Keratinocyte (primary cell): Measurements from ENCODE around the gene PANX2.

Experiments
- CTCF ChIP-seq, 3 experiments: IDR thresholded peaks in 1 of 3; conservative IDR thresholded peaks in 1 of 3; optimal IDR thresholded peaks in 1 of 3; 2 replicates in 2 of 3; 3 replicates in 1 of 3; pipeline versions ENCODE3 to v1.5.1; 2011; ENCODE audit warnings: low read length in 3 of 3, mild to moderate bottlenecking in 3 of 3, moderate library complexity in 2 of 3, control low read depth in 1 of 3, inconsistent platforms in 1 of 3; ENCODE audit not compliant: insufficient read depth in 2 of 3; ENCODE audit errors: extremely low read depth in 1 of 3
- EZH2 ChIP-seq: IDR thresholded peaks from one replicate; pipeline ENCODE4 v1.6.1; 2012; ENCODE audit warnings: inconsistent platforms, mild to moderate bottlenecking, low read length, moderate library complexity

GRCh38 chr22:50139843-50140415, 30.6 kb upstream of the PANX2 start:
- TF ChIP-seq CTCF (optimal IDR thresholded peaks at IDR 0.05 in 1 of 3, IDR thresholded peaks at IDR 0.05 in 1 of 3, conservative IDR thresholded peaks at IDR 0.05 in 1 of 3; ENCODE audit: extremely low read depth in 1 of 3, insufficient read depth in 2 of 3, low read length in 3 of 3) (no peak), EZH2 (no peak)
